H1 (cell line): ENCODE measurements around the gene OCRL. TPM values are rescaled to one million over a fixed set of nuclear protein-coding genes. Genes with fewer than 3 reads are reported as not detected.

Experiments used
- CTCF ChIA-PET: fragments of 300-600 bp; sonication (Branson Sonifier 250); formaldehyde crosslinking; loops from one replicate; lab custom pipeline; 2021; ENCODE audit not compliant: partially characterized antibody; lab: Charles Lee
- POLR2A ChIA-PET: fragments of 300-600 bp; sonication (Branson Sonifier 250); formaldehyde crosslinking; loops from one replicate; lab custom pipeline; 2021; ENCODE audit warnings: inconsistent platforms; ENCODE audit not compliant: partially characterized antibody; lab: Charles Lee
- DNase-seq, 2 experiments: peaks; one replicate each; pipeline versions ENCODE4 v3.0.0 to v3.0.0-alpha.2; 2010 to 2022; ENCODE audit warnings: low spot score in 2 of 2, low read depth in 1 of 2, mixed read lengths in 1 of 2
- FAIRE-seq: peaks from 2 replicates; lab custom pipeline; 2011; peaks lifted over from hg19 to GRCh38; lab: Jason Lieb, UNC
- H2AFZ ChIP-seq: 2 replicates; pipeline ENCODE4 v1.8.1; 2012; ENCODE audit warnings: low read length, inconsistent platforms
- H2AK5ac ChIP-seq: 2 replicates; pipeline ENCODE4 v1.6.1; 2013; ENCODE audit warnings: low read depth, low read length
- H2BK120ac ChIP-seq: replicated peaks from 2 replicates; pipeline ENCODE3; 2013; ENCODE audit warnings: low read depth, low read length, inconsistent platforms
- H2BK12ac ChIP-seq: 2 replicates; pipeline ENCODE4 v1.6.1; 2013; ENCODE audit warnings: low read depth, low read length
- H2BK15ac ChIP-seq: 2 replicates; pipeline ENCODE4 v1.6.1; 2013; ENCODE audit warnings: low read length
- H2BK20ac ChIP-seq: 2 replicates; pipeline ENCODE4 v1.6.1; 2013; ENCODE audit warnings: low read length
- H2BK5ac ChIP-seq: 2 replicates; pipeline ENCODE4 v1.6.1; 2013; ENCODE audit warnings: low read depth, low read length
- H3K14ac ChIP-seq: 2 replicates; pipeline ENCODE4 v1.6.1; 2013; ENCODE audit warnings: inconsistent platforms; ENCODE audit not compliant: insufficient read length
- H3K18ac ChIP-seq: 2 replicates; pipeline ENCODE4 v1.6.1; 2013; ENCODE audit warnings: low read length; ENCODE audit errors: extremely low read depth
- H3K23ac ChIP-seq: 2 replicates; pipeline ENCODE4 v1.6.1; 2013; ENCODE audit warnings: inconsistent platforms; ENCODE audit not compliant: insufficient read length
- H3K23me2 ChIP-seq: 2 replicates; pipeline ENCODE4 v1.6.1; 2013; ENCODE audit warnings: low read depth, low read length
- H3K27ac ChIP-seq: 2 replicates; pipeline ENCODE4 v1.6.1; 2011; ENCODE audit warnings: low read depth, low read length, inconsistent platforms
- H3K27me3 ChIP-seq, 4 experiments: replicated peaks in 1 of 4; 1 replicate in 1 of 4; 2 replicates in 3 of 4; pipeline versions ENCODE4 v1.6.1 to v1.8.1; 2011 to 2013; ENCODE audit warnings: low read length in 3 of 4, mild to moderate bottlenecking in 3 of 4, inconsistent platforms in 2 of 4, mixed read lengths in 2 of 4, moderate library complexity in 1 of 4; ENCODE audit not compliant: control insufficient read depth in 3 of 4, insufficient read depth in 3 of 4; ENCODE audit errors: extremely low read depth in 1 of 4
- H3K36me3 ChIP-seq, 4 experiments: 2 replicates each; pipeline versions ENCODE4 v1.6.1 to v1.8.1; 2011 to 2013; ENCODE audit warnings: mild to moderate bottlenecking in 4 of 4, low read length in 3 of 4, moderate library complexity in 2 of 4, control low read depth in 1 of 4, inconsistent platforms in 1 of 4; ENCODE audit not compliant: insufficient read depth in 4 of 4, control insufficient read depth in 2 of 4
- H3K4ac ChIP-seq: replicated peaks from 2 replicates; pipeline ENCODE3; 2013; ENCODE audit warnings: low read length, low read depth, mixed read lengths, inconsistent platforms; ENCODE audit not compliant: insufficient read length
- H3K4me1 ChIP-seq, 4 experiments: replicated peaks in 1 of 4; 1 replicate in 1 of 4; 2 replicates in 3 of 4; pipeline versions ENCODE4 v1.6.1 to v1.8.1; 2011 to 2013; ENCODE audit warnings: low read length in 3 of 4, inconsistent platforms in 2 of 4, mixed read lengths in 1 of 4; ENCODE audit not compliant: insufficient read depth in 4 of 4, control insufficient read depth in 3 of 4
- H3K4me2 ChIP-seq, 2 experiments: 2 replicates each; pipeline versions ENCODE4 v1.6.1 to v1.8.1; 2011 to 2013; ENCODE audit warnings: low read depth in 2 of 2, low read length in 2 of 2, control low read depth in 1 of 2, inconsistent platforms in 1 of 2, mild to moderate bottlenecking in 1 of 2; ENCODE audit not compliant: insufficient read depth in 1 of 2
- H3K4me3 ChIP-seq, 4 experiments: fragments of 200-600, 300-600 bp in 1 of 4; sonication (generic), shearing (Covaris generic), sonication (Bioruptor Twin) in 1 of 4; 2 replicates each; pipeline versions ENCODE4 v1.5.1 to v1.8.1; 2011 to 2016; ENCODE audit warnings: low read length in 4 of 4, low read depth in 3 of 4, control low read depth in 2 of 4, inconsistent platforms in 2 of 4, mild to moderate bottlenecking in 2 of 4, mixed read lengths in 1 of 4, moderate library complexity in 1 of 4; ENCODE audit not compliant: insufficient read depth in 2 of 4; ENCODE audit errors: extremely low read depth in 1 of 4
- H3K56ac ChIP-seq: replicated peaks from 2 replicates; pipeline ENCODE3; 2013; ENCODE audit warnings: low read depth, mild to moderate bottlenecking, mixed read lengths, low read length, inconsistent platforms; ENCODE audit not compliant: insufficient read length
- H3K79me1 ChIP-seq: 2 replicates; pipeline ENCODE4 v1.6.1; 2013; ENCODE audit warnings: low read depth, low read length, control low read depth
- H3K79me2 ChIP-seq, 2 experiments: 2 replicates each; pipeline versions ENCODE4 v1.6.1 to v1.8.1; 2012 to 2013; ENCODE audit warnings: low read length in 2 of 2, mild to moderate bottlenecking in 2 of 2, inconsistent platforms in 1 of 2; ENCODE audit not compliant: insufficient read depth in 2 of 2, control insufficient read depth in 1 of 2
- H3K9ac ChIP-seq, 4 experiments: replicated peaks in 1 of 4; 1 replicate in 1 of 4; 2 replicates in 3 of 4; pipeline versions ENCODE4 v1.6.1 to v1.8.1; 2011 to 2013; ENCODE audit warnings: low read depth in 3 of 4, low read length in 3 of 4, control low read depth in 2 of 4, mild to moderate bottlenecking in 2 of 4, moderate library complexity in 2 of 4, inconsistent platforms in 1 of 4; ENCODE audit errors: extremely low read depth in 1 of 4
- H3K9me3 ChIP-seq, 2 experiments: 2 replicates each; pipeline versions ENCODE4 v1.6.1 to v1.8.1; 2012 to 2013; ENCODE audit warnings: mild to moderate bottlenecking in 2 of 2, moderate library complexity in 2 of 2, control low read depth in 1 of 2, inconsistent platforms in 1 of 2, low read depth in 1 of 2, low read length in 1 of 2, mixed read lengths in 1 of 2; ENCODE audit not compliant: insufficient read depth in 2 of 2
- H4K20me1 ChIP-seq, 2 experiments: replicated peaks in 1 of 2; 2 replicates each; pipeline versions ENCODE3 to v1.8.1; 2011 to 2013; ENCODE audit warnings: inconsistent platforms in 2 of 2, low read length in 2 of 2, mild to moderate bottlenecking in 1 of 2; ENCODE audit not compliant: insufficient read depth in 2 of 2, control insufficient read depth in 1 of 2
- H4K5ac ChIP-seq: 2 replicates; pipeline ENCODE4 v1.6.1; 2013; ENCODE audit warnings: low read length, low read depth, mixed read lengths, inconsistent platforms; ENCODE audit not compliant: insufficient read length
- H4K8ac ChIP-seq: 2 replicates; pipeline ENCODE4 v1.8.0; 2013; ENCODE audit warnings: mild to moderate bottlenecking, moderate library complexity, low read length, inconsistent platforms; ENCODE audit not compliant: insufficient read depth; ENCODE audit errors: extremely low read depth
- H4K91ac ChIP-seq: replicated peaks from 2 replicates; pipeline ENCODE3; 2013; ENCODE audit warnings: low read length, mixed read lengths, inconsistent platforms; ENCODE audit not compliant: insufficient read length
- ASH2L ChIP-seq: fragments of 200-600, 300-600 bp; sonication (generic); IDR thresholded peaks from one replicate; pipeline ENCODE4 v1.7.1; 2017; ENCODE audit warnings: low read length
- CHD2 ChIP-seq: IDR thresholded peaks from 2 replicates; pipeline ENCODE4 v1.6.1; 2012; ENCODE audit warnings: low read length, improper control_type of control experiment
- CTBP2 ChIP-seq: IDR thresholded peaks from 2 replicates; pipeline ENCODE4 v1.7.0; 2011; ENCODE audit warnings: borderline replicate concordance, mild to moderate bottlenecking, moderate library complexity, mixed read lengths, low read length; ENCODE audit not compliant: insufficient read depth, insufficient read length
- GTF2F1 ChIP-seq: IDR thresholded peaks from 2 replicates; pipeline ENCODE4 v1.6.1; 2012; ENCODE audit warnings: low read depth, low read length, improper control_type of control experiment, borderline replicate concordance
- HDAC6 ChIP-seq: IDR thresholded peaks from one replicate; pipeline ENCODE4 v1.7.1; 2012; ENCODE audit warnings: low read depth, mild to moderate bottlenecking, inconsistent platforms, low read length, moderate library complexity
- JUN ChIP-seq: IDR thresholded peaks from 2 replicates; pipeline ENCODE4 v1.6.1; 2011; ENCODE audit warnings: low read depth, mild to moderate bottlenecking, improper control_type of control experiment, low read length
- PHF8 ChIP-seq: fragments of 200-600 bp; sonication (generic); conservative IDR thresholded peaks from 2 replicates; pipeline ENCODE4 v1.7.1; 2012; ENCODE audit warnings: low read depth, mild to moderate bottlenecking, inconsistent platforms, low read length, moderate library complexity
- POU5F1 ChIP-seq: IDR thresholded peaks from 2 replicates; pipeline ENCODE4 v1.6.1; 2011; ENCODE audit warnings: low read depth, mild to moderate bottlenecking, low read length, moderate library complexity
- RFX5 ChIP-seq: IDR thresholded peaks from 2 replicates; pipeline ENCODE4 v1.6.1; 2011; ENCODE audit warnings: low read depth, low read length, improper control_type of control experiment, borderline replicate concordance
- SAP30 ChIP-seq: fragments of 300-600 bp; sonication (generic); IDR thresholded peaks from 2 replicates; pipeline ENCODE4 v1.7.1; 2012; ENCODE audit warnings: low read length, moderate library complexity, mild to moderate bottlenecking, inconsistent platforms; ENCODE audit not compliant: insufficient read depth, insufficient replicate concordance
- SIN3A ChIP-seq, 2 experiments: IDR thresholded peaks in 1 of 2; conservative IDR thresholded peaks in 1 of 2; 2 replicates each; pipeline ENCODE4 v1.6.1; 2011 to 2012; ENCODE audit warnings: low read length in 2 of 2, improper control_type of control experiment in 1 of 2, low read depth in 1 of 2, mild to moderate bottlenecking in 1 of 2
- TBP ChIP-seq: IDR thresholded peaks from 2 replicates; pipeline ENCODE4 v1.6.1; 2011; ENCODE audit warnings: low read depth, low read length, improper control_type of control experiment
- TCF12 ChIP-seq: IDR thresholded peaks from 2 replicates; pipeline ENCODE4 v1.6.1; 2011; ENCODE audit warnings: low read depth, mild to moderate bottlenecking, low read length
- WGBS, 2 experiments: shearing (Covaris generic) in 1 of 2; methylation state at CpG; one replicate each; pipeline versions ENCODE4 v1.1.6 to v1.1.7; 2013 to 2015; ENCODE audit warnings: low lambda C conversion rate in 2 of 2, mixed read lengths in 2 of 2, inconsistent platforms in 1 of 2, low coverage in 1 of 2, missing lambda C conversion rate in 1 of 2; ENCODE audit not compliant: insufficient replicate concordance in 2 of 2, insufficient coverage in 1 of 2, insufficient read length in 1 of 2; ENCODE audit errors: extremely low coverage in 1 of 2, missing lambda C conversion rate in 1 of 2; 5-methylcytosine and 5-hydroxymethylcytosine counted together
- polyA plus RNA-seq, 7 experiments: library from polyadenylated mRNA; depleted of rRNA in 3 of 7; stranded (reverse) in 5 of 7; unstranded in 2 of 7; fragments of >200 nt in 5 of 7; fragments of 200-250 nt in 2 of 7; gene quantifications; 1 replicate in 5 of 7; 2 replicates in 1 of 7; 4 replicates in 1 of 7; pipeline versions ENCODE4 v1.2.1 to v1.2.3, GENCODE V29; 2011 to 2013; ENCODE audit warnings: missing spikeins in 2 of 7, mixed read lengths in 2 of 7
- total RNA-seq: library from RNA; stranded (reverse); fragmentation: NEBNext Ultra II Directional; extraction: Animal tissue kit (Norgen Biotek cat#: 25700); gene quantifications from 2 replicates; pipeline ENCODE4 v1.2.1, GENCODE V29; 2021
- TF ChIP-seq, protein P1 (sequence below): IDR thresholded peaks from 2 replicates; pipeline ENCODE4 v1.6.1; 2012; ENCODE audit warnings: inconsistent platforms

The OCRL gene
- total and polyA plus RNA-seq, 2 of the 8 experiments (the other 6 are each of a cell fraction or from before 2014, with no cell fraction given): 12.7 to 15.1 TPM

DNA sequence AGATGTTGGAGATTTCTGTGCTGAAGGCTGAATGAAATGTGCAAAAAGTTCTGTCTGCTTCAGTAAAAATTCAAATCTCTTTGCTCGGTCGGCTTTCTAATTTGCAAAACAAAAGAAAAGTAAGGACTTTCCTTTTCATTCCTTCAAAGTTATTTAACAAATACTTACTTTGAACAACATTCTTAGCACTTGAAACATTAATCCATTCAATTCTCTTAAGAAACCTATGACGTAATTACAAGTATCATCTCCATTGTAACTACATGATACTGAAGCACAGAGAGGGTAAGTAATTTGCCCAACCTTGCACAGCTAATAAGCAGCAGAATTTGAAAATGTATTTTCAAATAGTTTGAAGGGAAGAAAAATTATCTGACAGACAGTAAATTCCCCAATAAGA is 23.7 kb upstream of the OCRL start:
- H3K79me1 ChIP-seq: no peaks in the 10 kb centered on the region
- TF ChIP-seq GTF2F1: no peak
- no peak for TF ChIP-seq CTBP2
- TF ChIP-seq ASH2L: no peak
- no peak for TF ChIP-seq SAP30
- TF ChIP-seq CHD2: no peak
- TF ChIP-seq POU5F1: no peak
- TF ChIP-seq SIN3A (conservative IDR thresholded peaks at IDR 0.05 in 1 of 2, IDR thresholded peaks at IDR 0.05 in 1 of 2; ENCODE audit: low read depth in 1 of 2, low read length in 2 of 2): no peak
- TF ChIP-seq TBP: no peak
- no peak for TF ChIP-seq HDAC6
- TF ChIP-seq PHF8: no peak
- TF ChIP-seq, protein P1, sequence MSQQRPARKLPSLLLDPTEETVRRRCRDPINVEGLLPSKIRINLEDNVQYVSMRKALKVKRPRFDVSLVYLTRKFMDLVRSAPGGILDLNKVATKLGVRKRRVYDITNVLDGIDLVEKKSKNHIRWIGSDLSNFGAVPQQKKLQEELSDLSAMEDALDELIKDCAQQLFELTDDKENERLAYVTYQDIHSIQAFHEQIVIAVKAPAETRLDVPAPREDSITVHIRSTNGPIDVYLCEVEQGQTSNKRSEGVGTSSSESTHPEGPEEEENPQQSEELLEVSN: no peak
- no peak for TF ChIP-seq JUN
- TF ChIP-seq RFX5: no peak
- TF ChIP-seq TCF12: no peak

More for the DNA sequence above, 23.7 kb upstream of the OCRL start:
- Histone ChIP-seq H2BK120ac (no peak overlapping the region), H3K23me2 (no peaks in the 10 kb centered on the region), H3K9ac (no peak overlapping the region), H3K4me1 (no peaks in the 10 kb centered on the region), H3K18ac (no peak overlapping the region), H3K23ac (no peak overlapping the region), H4K91ac (no peak overlapping the region), H2BK12ac (no peak overlapping the region), H3K36me3 (peaks cover 0 to 31% (median 6%) of the 10 kb centered on the region in 4 experiments; a peak in 4 of 8 replicates), H2BK15ac (no peak overlapping the region), H3K9me3 (no peaks in the 10 kb centered on the region), H3K4me2 (no peak overlapping the region), H4K5ac (no peak overlapping the region), H2AFZ (no peak overlapping the region), H2BK5ac (no peak overlapping the region), H2AK5ac (no peak overlapping the region), H3K4me3 (no peak overlapping the region), H4K20me1 (no peaks in the 10 kb centered on the region), H3K56ac (no peak overlapping the region), H3K4ac (no peak overlapping the region), H4K8ac (no peak overlapping the region), H3K27me3 (no peaks in the 10 kb centered on the region), H3K27ac (no peak overlapping the region), H2BK20ac (no peak overlapping the region), H3K14ac (no peak overlapping the region), H3K79me2 (peaks cover under 1 to 47% of the 10 kb centered on the region in 2 experiments; a peak in 3 of 4 replicates)
- ChIA-PET CTCF (interaction anchor here (0.6 kb wide), 1 partner anchor 39 kb away, joined by 3 read pairs; no protein-coding TSS in a partner anchor), POLR2A (no interaction called here)
- 70% methylated on average over 3 of the region's 3 CpGs; no CpG with 5 or more reads in 1 of the 2 experiments for WGBS, 2 experiments
- DNase-seq (no peak), FAIRE-seq (no peak)
